PC-3 (cell line): ENCODE data around the gene KLHL8. TPM values are rescaled to one million over a fixed set of nuclear protein-coding genes. Genes with fewer than 3 reads are reported as not detected.

Source experiments
- ATAC-seq: fragments of 200-7000 bp; cut with Tn5 transposase; 2 replicates; pipeline ENCODE4 v1.9.1; 2020; ENCODE audit warnings: mild to moderate bottlenecking, moderate library complexity
- BruUV-seq: library from RNA; stranded (reverse); fragments of 400-500 nt; replicated peaks from 2 replicates; lab custom pipeline; 2021; lab: Mats Ljungman, UMichigan
- CTCF ChIA-PET: fragments of 300-600 bp; sonication (Branson Sonifier 250); formaldehyde crosslinking; loops from one replicate; lab custom pipeline; 2022; ENCODE audit warnings: antibody characterized with exemption; lab: Charles Lee
- POLR2A ChIA-PET: fragments of 300-600 bp; sonication (Branson Sonifier 250); formaldehyde crosslinking; loops from one replicate; lab custom pipeline; 2022; ENCODE audit warnings: antibody characterized with exemption; ENCODE audit not compliant: unreplicated experiment; lab: Charles Lee
- DNase-seq: peaks from one replicate; pipeline ENCODE4 v3.0.0-alpha.2; 2015
- H2AFZ ChIP-seq: fragments of 300-600 bp; sonication (generic); 2 replicates; pipeline ENCODE4 v1.6.0; 2016; ENCODE audit warnings: antibody characterized with exemption, low read length
- H3F3A ChIP-seq: fragments of 300-600 bp; sonication (generic); one replicate; pipeline ENCODE4 v1.6.0; 2017; ENCODE audit warnings: antibody characterized with exemption, low read length, control low read depth, mild to moderate bottlenecking; ENCODE audit not compliant: unreplicated experiment
- H3K27ac ChIP-seq: fragments of 300-600 bp; sonication (generic); 2 replicates; pipeline ENCODE4 v1.5.1; 2016; ENCODE audit warnings: mild to moderate bottlenecking, low read length
- H3K27me3 ChIP-seq: fragments of 300-600 bp; sonication (generic); 2 replicates; pipeline ENCODE4 v1.6.1; 2016; ENCODE audit warnings: low read length, mixed read lengths
- H3K36me3 ChIP-seq: fragments of 300-600 bp; sonication (generic); 2 replicates; pipeline ENCODE4 v1.6.1; 2016; ENCODE audit warnings: low read depth, mixed run types, low read length, mixed read lengths
- H3K4me1 ChIP-seq: fragments of 300-600 bp; sonication (generic); 2 replicates; pipeline ENCODE4 v1.5.1; 2016; ENCODE audit warnings: low read length; ENCODE audit not compliant: insufficient read depth
- H3K4me2 ChIP-seq: fragments of 300-600 bp; sonication (generic); 2 replicates; pipeline ENCODE4 v1.6.0; 2016; ENCODE audit warnings: low read length
- H3K4me3 ChIP-seq: fragments of 300-600 bp; sonication (generic); 2 replicates; pipeline ENCODE4 v1.5.1; 2016; ENCODE audit warnings: mild to moderate bottlenecking, low read length, mixed read lengths
- H3K79me2 ChIP-seq: fragments of 300-600 bp; sonication (generic); 2 replicates; pipeline ENCODE4 v1.6.1; 2017; ENCODE audit warnings: low read length, mixed read lengths
- H3K9ac ChIP-seq: fragments of 300-600 bp; sonication (generic); 2 replicates; pipeline ENCODE4 v1.6.0; 2016; ENCODE audit warnings: mild to moderate bottlenecking, low read length
- H3K9me2 ChIP-seq: fragments of 300-600 bp; sonication (generic); replicated peaks from 2 replicates; pipeline ENCODE4 v1.6.1; 2016; ENCODE audit warnings: mixed run types, low read length, mixed read lengths
- H3K9me3 ChIP-seq: fragments of 300-600 bp; sonication (generic); 2 replicates; pipeline ENCODE4 v1.6.1; 2016; ENCODE audit warnings: low read length, mixed read lengths
- H4K20me1 ChIP-seq: fragments of 300-600 bp; sonication (generic); 2 replicates; pipeline ENCODE4 v1.6.1; 2016; ENCODE audit warnings: low read length, mixed read lengths
- CTCF ChIP-seq: fragments of 300-600 bp; sonication (generic); conservative IDR thresholded peaks from 2 replicates; pipeline ENCODE4 v1.5.1; 2017; ENCODE audit warnings: antibody characterized with exemption, low read depth, mild to moderate bottlenecking, low read length
- EZH2 ChIP-seq: fragments of 300-600 bp; sonication (generic); IDR thresholded peaks from one replicate; pipeline ENCODE4 v1.6.1; 2017; ENCODE audit warnings: antibody characterized with exemption, mild to moderate bottlenecking, low read length; ENCODE audit not compliant: unreplicated experiment
- EZH2phosphoT487 ChIP-seq: fragments of 300-600 bp; sonication (generic); IDR thresholded peaks from 2 replicates; pipeline ENCODE4 v1.6.1; 2018; ENCODE audit warnings: mild to moderate bottlenecking, antibody characterized with exemption, low read length, borderline replicate concordance
- intact Hi-C: fragments of 100-400 bp; cut with micrococcal nuclease; formaldehyde crosslinking; loops from 2 replicates; pipeline ENCODE4 v1.9.0; 2023
- total RNA-seq: library from RNA; depleted of rRNA; stranded (reverse); fragments of >200 nt; gene quantifications from 2 replicates; pipeline ENCODE4 v1.2.3, GENCODE V29; 2014

KLHL8 gene
- total RNA-seq, 1 experiment from 2014 or later = 5.6 TPM

- POLR2A ChIA-PET = no interaction called here
- Histone ChIP-seq H3K36me3 (no peaks in the 10 kb centered on the region), H3K27ac (no peak overlapping the region), H3K79me2 (no peaks in the 10 kb centered on the region), H3K9me3 (0 out of 2 replicates have a peak, but pooled peaks cover 5% of the 10 kb centered on the region), H3K27me3 (no peaks in the 10 kb centered on the region), H3K4me1 (no peaks in the 10 kb centered on the region), H3K4me2 (no peak overlapping the region), H3K9ac (no peak overlapping the region), H2AFZ (no peak overlapping the region), H3K4me3 (no peak overlapping the region), H3F3A (no peaks in the 10 kb centered on the region), H4K20me1 (no peaks in the 10 kb centered on the region), H3K9me2 (no peaks in the 10 kb centered on the region)
- BruUV-seq = no TSS peak
- TF ChIP-seq EZH2phosphoT487 (no peak), CTCF (no peak), EZH2 (no peak)
- intact Hi-C loops = no loop called here
- DNase-seq (no peak), ATAC-seq (no peak)
- CTCF ChIA-PET = no interaction called here
Measured at GRCh38 chr4:87255755-87256154, 35.3 kb upstream of the KLHL8 start.

- no peak for DNase-seq
- H3K36me3 ChIP-seq = no peaks in the 10 kb centered on the region
- H3K9me3 ChIP-seq = 0 out of 2 replicates have a peak, but pooled peaks cover 5% of the 10 kb centered on the region
- H3K27me3 ChIP-seq = no peaks in the 10 kb centered on the region
- ChIA-PET CTCF (no interaction called here), POLR2A (no interaction called here)
- BruUV-seq = no TSS peak
- H3K4me3 ChIP-seq = no peak overlapping the region
- H3F3A ChIP-seq = no peaks in the 10 kb centered on the region
- H4K20me1 ChIP-seq = no peaks in the 10 kb centered on the region
- H2AFZ ChIP-seq = no peak overlapping the region
- no peaks in the 10 kb centered on the region for H3K9me2 ChIP-seq
- H3K4me2 ChIP-seq = no peak overlapping the region
- H3K27ac ChIP-seq = no peak overlapping the region
- no peak for ATAC-seq
- no peaks in the 10 kb centered on the region for H3K79me2 ChIP-seq
- intact Hi-C loops = no loop called here
- no peak for TF ChIP-seq CTCF
- TF ChIP-seq EZH2 = no peak
- TF ChIP-seq EZH2phosphoT487 = no peak
- H3K4me1 ChIP-seq = no peaks in the 10 kb centered on the region
- no peak overlapping the region for H3K9ac ChIP-seq
Measured at GRCh38 chr4:87251106-87251505, 30.7 kb upstream of the KLHL8 start.

- H3F3A ChIP-seq = no peaks in the 10 kb centered on the region
- DNase-seq = no peak
- H3K4me2 ChIP-seq = no peak overlapping the region
- H3K9me3 ChIP-seq = no peaks in the 10 kb centered on the region
- no peak overlapping the region for H3K27ac ChIP-seq
- H3K36me3 ChIP-seq = no peaks in the 10 kb centered on the region
- no peak overlapping the region for H3K9ac ChIP-seq
- ChIA-PET POLR2A (no interaction called here), CTCF (no interaction called here)
- no peak overlapping the region for H3K4me3 ChIP-seq
- TF ChIP-seq CTCF = no peak
- no peak for TF ChIP-seq EZH2phosphoT487
- no peak for TF ChIP-seq EZH2
- ATAC-seq = no peak
- H3K79me2 ChIP-seq = no peaks in the 10 kb centered on the region
- BruUV-seq = no TSS peak
- no peak overlapping the region for H2AFZ ChIP-seq
- H3K9me2 ChIP-seq = no peaks in the 10 kb centered on the region
- intact Hi-C loops = no loop called here
- no peaks in the 10 kb centered on the region for H3K27me3 ChIP-seq
- no peaks in the 10 kb centered on the region for H4K20me1 ChIP-seq
- no peaks in the 10 kb centered on the region for H3K4me1 ChIP-seq
Measured at GRCh38 chr4:87250294-87250693, 29.9 kb upstream of the KLHL8 start.
